Ovary (tissue), 3 donors: ENCODE data around the gene GPR132.

Experiments used
- CTCF ChIP-seq, 3 donors: fragments of 450-650 bp in 2 of 3; fragments of 200-600 bp in 1 of 3; IDR thresholded peaks; one replicate each; pipeline versions ENCODE4 v1.5.1 to v1.8.0; 2016 to 2022; ENCODE audit warnings: antibody characterized with exemption in 3 of 3, mild to moderate bottlenecking in 1 of 3
- POLR2A ChIP-seq: fragments of 450-650 bp; IDR thresholded peaks from one replicate; pipeline ENCODE4 v1.6.1; 2017; ENCODE audit warnings: antibody characterized with exemption, mild to moderate bottlenecking, moderate library complexity
- donor health status: DM: no; HTN: no; CAD: no.

GRCh38 chr14:105025429-105025828, 39.8 kb downstream of the GPR132 start:
- TF ChIP-seq CTCF (IDR thresholded peaks at IDR 0.05), result no peak
- no peak for TF ChIP-seq POLR2A
